Measurements from ENCODE around the gene STAMBP.
"Not testable (repeated sequence)": the region's sequence is repeated elsewhere in the genome, so short reads cannot be mapped to it uniquely, and the experiment has no call there.

The STAMBP gene

GRCh38 chr2:73837847-73838585 is 9.3 kb downstream of the STAMBP start:
- DNase-seq, result no peak

- DNase-seq, result no peak
Measured at GRCh38 chr2:73838889-73839534, 10.3 kb downstream of the STAMBP start.

- DNase-seq, result no peak
Measured at GRCh38 chr2:73839653-73840411, 11.1 kb downstream of the STAMBP start.

DNA sequence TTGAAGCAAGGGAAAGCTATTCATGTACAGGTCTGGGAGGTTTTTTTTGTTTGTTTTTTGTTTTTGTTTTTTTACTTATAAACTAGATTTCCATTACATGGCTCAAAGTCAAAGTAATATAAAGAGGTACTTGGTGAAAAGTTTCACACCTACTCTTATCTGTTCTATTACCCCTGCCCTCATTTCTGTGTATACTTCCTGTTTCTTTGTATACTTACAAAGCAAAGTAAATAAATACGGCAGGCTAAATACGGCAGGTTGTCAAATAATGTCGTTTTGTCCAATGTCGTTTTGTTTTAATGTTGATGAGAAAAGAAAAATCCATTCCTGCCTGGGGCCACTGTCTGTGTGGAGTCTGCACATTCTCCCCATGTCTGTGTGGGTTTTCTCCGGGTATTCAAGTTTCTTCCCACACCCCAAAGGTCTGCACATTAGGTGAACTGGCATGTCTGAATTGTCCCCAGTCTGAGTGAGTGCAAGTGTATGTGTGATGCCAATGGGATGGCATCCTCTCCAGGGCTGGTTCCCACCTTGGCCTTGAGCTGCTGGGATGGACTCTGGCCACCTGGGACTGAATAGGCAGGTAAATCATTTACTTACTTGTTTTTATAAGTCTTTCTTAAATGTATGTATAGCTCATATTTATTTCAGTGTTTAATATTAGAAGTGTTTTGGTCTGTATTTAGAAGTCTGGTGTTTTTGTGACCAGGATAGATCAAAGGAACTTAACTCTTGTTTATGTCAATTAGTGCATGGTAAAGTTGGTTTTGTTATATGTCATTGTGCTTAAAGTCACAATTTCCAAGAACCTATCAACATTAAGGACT is 13.4 kb downstream of the STAMBP start:
- no peak for DNase-seq

DNA sequence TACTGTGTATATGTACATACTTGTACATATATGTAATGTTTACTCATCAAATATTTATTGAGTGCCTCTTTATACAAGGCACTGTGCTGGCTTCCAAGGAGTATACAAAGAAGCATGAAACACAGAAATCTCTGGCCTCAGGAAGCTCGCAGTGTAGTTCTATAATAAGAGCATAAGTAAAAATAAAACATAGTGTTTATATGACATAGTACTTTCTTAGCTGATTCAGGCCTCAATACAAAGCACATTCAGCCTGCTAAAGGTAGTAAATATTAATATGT is 13.9 kb downstream of the STAMBP start:
- no peak for DNase-seq

DNA sequence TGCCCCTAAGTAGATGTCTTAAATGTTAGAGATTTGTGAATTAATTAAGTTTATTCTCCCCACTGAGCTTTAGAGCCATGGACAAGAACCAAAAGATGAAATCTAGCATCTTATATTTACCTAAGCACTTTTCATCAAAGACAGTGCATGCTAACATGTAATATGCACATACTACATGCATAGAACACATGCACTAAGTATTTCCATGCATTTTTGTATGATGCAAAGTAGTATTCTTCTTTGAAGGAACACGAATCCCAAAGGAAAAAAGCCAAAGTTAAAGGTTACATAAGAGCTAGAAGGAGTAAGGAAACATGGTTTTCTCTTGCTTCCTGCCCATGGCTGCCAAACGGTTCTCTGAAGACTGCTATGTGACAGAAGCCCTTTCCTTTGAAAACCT is 15.3 kb downstream of the STAMBP start:
- no peak for DNase-seq

- no peak for DNase-seq
Measured at GRCh38 chr2:73850009-73850408, 21.2 kb downstream of the STAMBP start.

- DNase-seq, result no peak
Measured at GRCh38 chr2:73851274-73851673, 22.5 kb downstream of the STAMBP start.

DNA sequence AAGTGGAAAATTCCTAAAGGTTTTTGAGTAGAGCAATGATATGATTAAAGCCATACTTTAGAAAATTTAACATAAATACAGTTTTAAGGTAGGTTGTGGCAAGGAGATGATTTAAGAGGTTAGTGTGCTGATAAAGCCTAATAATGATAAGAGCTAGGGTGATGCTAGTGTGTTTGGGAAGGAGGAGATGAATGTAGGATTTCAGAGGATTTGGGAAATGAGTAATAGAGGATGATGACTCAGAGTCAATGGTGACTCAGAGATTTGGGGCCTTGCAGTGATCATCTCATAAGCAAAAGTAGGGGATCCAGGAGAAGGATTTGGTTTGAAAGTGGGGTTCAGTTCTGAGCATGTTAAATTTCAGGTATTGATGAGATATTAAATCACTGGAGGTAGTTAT is 23.3 kb downstream of the STAMBP start:
- no peak for DNase-seq

DNA sequence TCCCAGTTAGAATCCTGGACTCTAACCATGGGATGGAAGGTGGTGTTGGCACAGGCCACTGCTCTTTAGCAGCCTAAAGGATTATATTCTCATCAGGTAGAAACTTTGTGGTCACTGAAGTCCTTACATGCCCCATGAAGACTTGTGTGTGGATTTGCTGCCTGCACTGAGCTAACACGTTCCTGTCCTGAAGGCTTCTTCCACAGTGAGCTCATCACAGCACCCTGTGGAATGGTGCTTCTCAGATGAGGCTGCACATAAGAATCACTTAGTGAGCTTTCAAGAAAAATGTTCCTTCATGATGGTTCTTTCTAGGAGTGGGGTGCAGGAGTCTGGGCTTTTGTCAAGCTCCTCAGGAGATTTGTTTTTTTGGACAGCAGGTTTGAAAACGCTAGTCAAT is 26.8 kb downstream of the STAMBP start:
- DNase-seq, result no peak

DNA sequence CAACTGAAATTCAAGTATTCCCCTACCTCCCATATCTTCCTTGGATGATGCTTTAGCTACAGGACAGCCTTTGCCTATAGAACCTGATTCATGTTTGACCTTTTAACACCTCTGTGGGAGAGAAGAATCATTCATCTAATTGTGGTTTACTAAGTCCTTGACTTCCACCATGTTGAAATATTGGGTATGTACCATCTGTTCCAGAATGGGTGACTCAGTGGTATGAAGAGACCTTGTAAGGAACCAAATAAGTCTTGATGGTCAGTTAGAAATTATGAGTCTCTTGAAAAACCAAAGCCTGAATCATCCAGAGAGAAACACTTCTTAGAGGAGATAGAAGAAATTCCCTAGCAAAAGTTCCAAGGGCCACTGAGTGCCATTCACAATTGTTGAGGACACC is 27.5 kb downstream of the STAMBP start:
- DNase-seq, result no peak

DNA sequence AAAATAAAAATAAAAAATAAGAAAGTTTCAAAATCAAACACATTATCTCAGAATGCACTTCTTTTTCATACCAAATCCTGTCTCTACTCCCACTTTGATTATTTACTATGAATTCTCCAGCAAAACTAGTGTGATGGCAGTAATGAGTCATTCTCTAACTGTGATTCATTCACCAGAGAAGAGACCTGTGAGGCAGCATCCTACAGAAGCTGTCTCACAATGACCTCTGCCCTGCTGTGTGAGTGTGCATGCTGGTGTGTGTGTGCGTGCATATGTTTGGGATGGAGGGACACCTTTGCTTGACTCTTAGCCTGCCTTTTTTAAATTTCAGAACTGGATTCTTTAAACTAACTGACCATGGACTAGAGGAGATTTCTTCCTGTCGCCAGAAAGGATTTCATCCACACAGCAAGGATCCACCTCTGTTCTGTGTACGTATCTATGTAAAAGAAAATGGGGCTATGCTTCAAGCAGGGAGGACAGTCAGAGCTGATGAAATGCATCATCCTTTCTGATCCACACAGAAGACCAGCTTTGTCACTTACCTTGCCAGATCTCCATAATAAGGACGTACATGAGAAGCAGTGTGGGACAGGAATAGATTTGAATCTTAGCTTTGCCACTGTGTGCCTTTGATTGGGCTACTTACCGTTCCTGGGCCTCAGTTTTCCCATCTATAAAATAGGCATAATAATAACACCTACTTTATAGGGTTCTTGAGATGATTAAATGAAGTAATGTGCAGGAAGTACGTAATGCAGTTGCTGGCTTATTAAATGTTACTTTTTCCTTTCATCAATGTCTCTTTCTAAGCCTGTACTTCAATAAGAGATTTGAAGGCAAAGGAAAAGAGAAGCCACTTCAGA is 31.2 kb downstream of the STAMBP start:
- no peak for DNase-seq

- no peak for DNase-seq
Measured at GRCh38 chr2:73862987-73863386, 34.2 kb downstream of the STAMBP start.

DNA sequence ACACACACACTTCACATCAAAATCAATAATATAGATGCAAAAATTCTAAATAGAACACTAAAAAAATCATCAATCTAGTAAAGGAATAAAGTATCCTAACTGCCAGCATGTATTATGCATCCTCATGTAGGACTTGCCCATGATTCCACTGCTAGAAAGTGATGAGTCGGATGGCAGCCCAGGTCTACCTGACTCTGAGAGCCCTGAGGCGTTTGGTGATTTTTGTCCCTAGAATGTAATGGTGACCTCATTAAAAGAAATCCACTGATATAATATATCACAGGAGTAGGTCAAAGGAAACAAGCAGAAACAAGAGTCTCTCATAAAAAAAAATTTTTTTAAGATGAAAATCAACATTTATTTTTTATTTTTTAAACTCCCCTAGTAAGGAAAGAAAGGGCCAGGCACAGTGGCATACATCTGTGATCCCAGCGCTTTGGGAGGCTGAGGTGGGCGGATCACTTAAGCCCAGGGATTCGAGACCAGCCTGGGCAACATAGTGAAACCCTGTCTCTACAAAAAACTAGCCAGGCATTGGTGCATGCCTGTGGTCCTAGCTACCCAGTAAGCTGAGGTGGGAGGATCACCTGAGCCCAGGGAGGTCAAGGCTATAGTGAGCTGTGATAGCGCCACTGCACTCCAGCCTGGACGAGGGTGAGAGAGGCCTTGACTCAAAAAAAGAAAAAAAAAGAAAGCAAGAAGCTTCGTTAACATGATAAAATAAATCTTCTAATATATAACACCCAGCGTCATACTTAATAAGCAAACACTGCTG is 39.6 kb downstream of the STAMBP start:
- no peak for DNase-seq

DNA sequence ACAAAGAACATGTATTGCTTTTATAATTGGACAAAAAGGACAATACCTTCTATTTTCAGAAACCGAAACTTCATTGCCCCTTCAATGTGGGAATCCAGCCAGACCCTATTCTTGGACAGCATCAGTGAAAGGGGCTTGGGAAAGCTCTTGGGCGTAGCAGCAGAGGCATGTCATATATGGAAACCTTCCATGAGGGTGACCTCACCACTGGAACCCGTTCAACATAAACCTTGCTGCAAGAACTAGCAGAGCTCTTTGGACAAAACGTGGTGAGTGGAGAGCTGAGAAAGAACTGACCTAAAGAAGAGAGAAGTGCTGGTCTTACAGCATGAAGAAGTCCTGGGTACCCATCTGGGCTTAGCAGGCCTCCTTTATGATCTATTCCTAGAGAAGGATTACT is 41.3 kb downstream of the STAMBP start:
- DNase-seq, result no peak

DNA sequence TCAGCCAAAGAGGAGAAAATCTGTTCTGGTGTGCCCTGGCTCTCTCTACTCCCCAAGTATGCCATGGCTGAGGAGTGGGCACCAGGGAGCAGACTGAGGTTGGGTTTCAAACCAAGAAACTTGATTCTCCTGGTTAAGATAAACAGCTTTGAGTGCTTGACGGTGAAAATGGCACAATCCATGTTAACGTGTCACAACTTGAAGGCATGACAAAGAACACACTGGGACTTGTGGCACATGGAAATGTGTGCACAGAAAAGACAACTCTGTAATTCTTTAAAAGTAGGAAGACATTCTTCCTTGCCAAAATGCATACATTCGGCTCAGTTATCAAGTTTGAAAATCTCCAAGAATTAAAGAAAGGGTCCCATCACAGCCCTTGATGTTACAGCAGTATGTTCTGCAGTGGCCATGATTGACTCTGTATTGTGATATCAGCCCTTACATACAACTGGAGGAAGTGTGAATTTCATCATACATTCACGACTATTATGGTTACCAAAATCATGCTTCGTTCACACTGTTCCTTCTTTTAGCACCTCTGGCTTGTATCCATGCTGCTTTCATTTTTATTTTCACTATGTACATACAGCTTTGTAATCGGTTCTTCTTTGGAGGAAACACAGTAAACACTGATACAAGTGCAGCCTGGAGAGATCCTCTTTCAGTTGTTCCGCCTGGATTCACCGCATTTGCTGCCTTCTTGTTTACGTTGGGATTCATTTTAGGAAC is 48.5 kb downstream of the STAMBP start:
- DNase-seq, result no peak

GRCh38 chr2:73877984-73878383 is 49.2 kb downstream of the STAMBP start:
- not testable (repeated sequence) for DNase-seq

DNA sequence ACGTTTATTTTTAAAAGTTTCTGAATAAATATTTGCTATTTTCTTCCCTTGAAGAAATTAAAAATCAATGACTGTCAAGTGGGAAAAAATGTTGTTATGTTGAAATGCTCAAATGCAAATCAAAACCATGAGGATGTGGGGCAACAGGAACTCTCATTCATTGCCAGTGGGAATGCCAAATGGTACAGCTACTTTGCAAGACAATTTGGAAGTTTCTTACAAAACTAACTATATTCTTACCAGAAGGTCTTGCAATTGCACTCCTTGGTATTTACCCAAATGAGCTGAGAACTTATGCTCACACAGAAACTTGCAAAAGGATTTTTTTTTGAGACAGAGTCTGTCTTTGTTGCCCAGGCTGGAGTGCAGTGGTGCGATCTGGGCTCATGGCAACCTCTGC is 56.6 kb downstream of the STAMBP start:
- no peak for DNase-seq

- DNase-seq, result no peak
Measured at GRCh38 chr2:73886357-73886756, 57.6 kb downstream of the STAMBP start.

GRCh38 chr2:73887596-73888353 is 59.0 kb downstream of the STAMBP start:
- DNase-seq, result not testable (repeated sequence)

Measured in CD4-positive, alpha-beta T cell treated with Interleukin-4 for 1 hour (primary cell).